Stimulated activated CD8-positive, alpha-beta memory T cell treated with anti-CD3 and anti-CD28 coated beads, Interleukin-12 subunit alpha, Interleukin-12 subunit beta, amount 100 ng/mL, for 4 hours (primary cell): ENCODE data around the gene PCSK2.

Experiments
- DNase-seq: peaks from one replicate; pipeline ENCODE4 v3.0.0-alpha.2; 2020; ENCODE audit warnings: low read depth

PCSK2 gene

DNA sequence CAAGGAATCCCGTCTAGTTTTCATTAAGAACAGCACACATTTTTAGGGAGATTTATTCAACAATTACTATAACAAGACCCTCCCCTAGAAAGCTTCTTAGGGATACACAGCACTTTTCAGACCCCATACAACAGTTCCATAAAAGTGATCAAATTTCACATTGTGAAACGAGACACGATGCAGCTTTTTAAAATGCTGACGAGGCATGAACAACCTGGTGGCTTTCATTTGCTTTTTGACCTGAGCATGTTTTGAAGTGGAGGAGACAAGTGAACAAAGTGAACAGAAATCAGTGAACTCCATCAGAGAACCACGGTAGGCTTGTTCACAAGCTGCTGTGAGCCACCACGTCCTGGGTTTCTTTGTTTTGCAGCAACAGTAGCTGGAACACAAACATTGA is 112.2 kb downstream of the PCSK2 start:
- DNase-seq, result no peak

- no peak for DNase-seq
Observed at GRCh38 chr20:17343091-17343490, 116.3 kb downstream of the PCSK2 start.

- no peak for DNase-seq
Observed at GRCh38 chr20:17343656-17344452, 117.0 kb downstream of the PCSK2 start.

- no peak for DNase-seq
Observed at GRCh38 chr20:17344790-17345189, 118.0 kb downstream of the PCSK2 start.

- DNase-seq, result no peak
Observed at GRCh38 chr20:17345321-17345720, 118.5 kb downstream of the PCSK2 start.

GRCh38 chr20:17350321-17350720 is 123.5 kb downstream of the PCSK2 start:
- no peak for DNase-seq

- no peak for DNase-seq
Observed at GRCh38 chr20:17357238-17357637, 130.4 kb downstream of the PCSK2 start.

DNA sequence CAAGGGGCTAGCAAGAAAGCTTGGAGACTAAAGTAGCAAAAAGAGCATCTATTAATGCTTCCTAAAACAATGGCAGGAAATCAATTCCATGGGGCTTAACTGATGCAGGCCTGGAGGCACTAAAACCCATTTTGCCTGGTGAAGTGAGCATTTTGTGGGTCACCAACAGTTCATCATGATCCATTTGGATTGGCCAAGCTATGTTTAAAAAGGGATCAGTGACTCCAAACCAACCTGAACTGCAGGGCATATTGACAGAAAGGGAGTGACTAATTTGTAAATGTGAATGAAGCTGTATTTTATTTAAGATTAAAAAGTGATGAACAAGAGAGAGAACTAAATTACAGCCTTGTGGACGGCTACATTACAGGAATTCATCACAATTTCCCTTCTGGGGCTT is 132.0 kb downstream of the PCSK2 start:
- no peak for DNase-seq

- no peak for DNase-seq
Observed at GRCh38 chr20:17364681-17365080, 137.8 kb downstream of the PCSK2 start.

DNA sequence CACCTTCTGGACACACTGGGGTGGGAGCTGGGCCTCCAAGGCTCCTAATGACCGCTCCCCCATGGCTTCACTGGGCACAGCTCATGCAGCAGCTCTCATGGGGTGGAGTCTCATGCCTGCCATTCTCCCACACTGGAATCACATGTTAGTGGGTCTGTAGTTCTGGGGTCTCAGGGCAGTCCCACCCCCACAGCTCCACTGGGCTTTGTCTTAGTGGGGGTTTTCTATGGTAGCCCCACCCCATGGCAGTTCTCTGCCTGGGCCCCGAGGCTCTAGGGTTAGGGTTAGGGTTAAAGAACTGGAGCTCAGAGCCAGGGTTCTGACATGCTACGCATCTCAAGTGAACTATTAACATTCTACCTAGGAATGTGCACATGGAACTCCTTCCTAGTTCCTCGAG is 139.0 kb downstream of the PCSK2 start:
- DNase-seq, result no peak

DNA sequence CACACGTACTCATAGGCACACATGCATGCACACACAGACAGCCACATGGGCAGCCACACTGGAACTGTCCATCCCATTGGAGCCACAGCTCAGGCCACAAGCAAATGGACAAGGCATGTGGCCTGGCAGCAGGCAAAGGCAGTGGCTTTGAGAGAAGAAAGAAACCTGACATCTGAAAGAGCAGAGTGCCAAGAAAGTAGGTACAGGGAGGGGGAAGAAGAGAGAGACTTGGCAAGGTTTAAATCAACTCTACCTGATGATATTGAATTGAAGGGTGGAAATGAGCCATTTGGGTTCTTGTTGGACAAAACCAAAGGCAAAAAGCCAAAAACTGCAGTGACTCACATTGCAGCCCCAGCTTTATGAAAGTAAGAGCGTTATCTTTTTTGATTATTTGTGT is 142.7 kb downstream of the PCSK2 start:
- DNase-seq, result no peak

- DNase-seq, result no peak
Observed at GRCh38 chr20:17372806-17373440, 146.1 kb downstream of the PCSK2 start.

DNA sequence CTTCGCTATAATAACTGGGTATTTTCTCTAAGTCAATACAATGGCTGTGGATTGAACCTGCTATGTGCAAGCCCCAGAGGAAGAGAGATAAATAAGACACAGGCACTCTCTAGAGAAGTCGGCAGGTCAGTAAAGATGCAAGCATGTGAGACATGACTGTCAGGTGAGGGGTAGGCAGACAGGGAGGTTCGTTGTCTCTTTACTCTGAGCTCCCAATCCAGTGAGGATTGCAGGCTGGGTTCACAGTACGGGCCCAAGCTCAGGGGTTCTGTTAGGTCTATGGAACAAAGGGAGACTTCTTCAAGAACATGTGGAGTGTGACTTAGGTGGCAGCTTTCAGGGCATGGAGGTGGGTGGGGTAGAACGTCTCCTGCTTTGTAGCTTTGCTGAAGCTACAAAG is 147.2 kb downstream of the PCSK2 start:
- DNase-seq, result no peak

GRCh38 chr20:17376031-17376430 is 149.2 kb downstream of the PCSK2 start:
- no peak for DNase-seq

DNA sequence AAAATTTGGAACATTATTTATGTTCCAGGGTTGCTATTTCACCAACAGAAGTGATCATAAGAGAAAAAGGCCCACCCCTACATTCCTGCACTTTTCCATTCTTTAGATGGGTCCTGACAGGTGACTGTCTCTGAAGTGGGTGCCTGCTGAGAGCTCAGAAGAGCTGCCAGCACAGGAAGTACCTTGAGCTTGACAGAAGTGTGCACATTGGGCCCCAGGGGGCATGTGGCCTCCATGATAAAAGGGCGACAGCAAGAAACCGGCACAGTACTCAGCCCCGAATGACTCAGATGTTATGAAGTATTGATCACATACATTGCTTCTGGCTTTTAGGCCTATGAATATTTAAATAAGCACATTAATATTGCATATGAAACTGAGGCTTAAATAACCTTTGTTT is 150.4 kb downstream of the PCSK2 start:
- no peak for DNase-seq

DNA sequence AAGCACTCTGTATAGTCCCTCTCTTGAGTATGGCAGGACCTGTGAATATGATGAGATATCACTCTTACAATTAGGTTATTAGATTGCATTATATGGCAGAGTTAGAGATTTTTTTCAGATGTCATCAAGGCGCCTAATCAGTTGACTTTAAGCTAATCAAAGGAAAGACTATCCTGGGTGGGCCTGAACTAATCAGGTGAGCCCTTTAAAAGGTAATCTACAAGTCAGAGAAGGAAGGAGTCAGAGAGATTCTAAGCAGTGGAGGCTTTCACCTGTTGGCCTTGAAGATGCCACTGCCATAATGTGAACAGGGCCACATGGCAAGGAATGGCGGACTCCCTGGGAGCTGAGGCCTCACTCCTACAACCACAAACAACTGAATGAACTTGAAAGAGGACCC is 152.8 kb downstream of the PCSK2 start:
- no peak for DNase-seq

- DNase-seq, result no peak
Observed at GRCh38 chr20:17380801-17381200, 154.0 kb downstream of the PCSK2 start.

- no peak for DNase-seq
Observed at GRCh38 chr20:17381724-17382123, 154.9 kb downstream of the PCSK2 start.

- no peak for DNase-seq
Observed at GRCh38 chr20:17385798-17386197, 159.0 kb downstream of the PCSK2 start.

GRCh38 chr20:17390655-17391054 is 163.8 kb downstream of the PCSK2 start:
- DNase-seq, result no peak

GRCh38 chr20:17391127-17391771 is 164.4 kb downstream of the PCSK2 start:
- no peak for DNase-seq

- DNase-seq, result no peak
Observed at GRCh38 chr20:17394411-17394810, 167.6 kb downstream of the PCSK2 start.

DNA sequence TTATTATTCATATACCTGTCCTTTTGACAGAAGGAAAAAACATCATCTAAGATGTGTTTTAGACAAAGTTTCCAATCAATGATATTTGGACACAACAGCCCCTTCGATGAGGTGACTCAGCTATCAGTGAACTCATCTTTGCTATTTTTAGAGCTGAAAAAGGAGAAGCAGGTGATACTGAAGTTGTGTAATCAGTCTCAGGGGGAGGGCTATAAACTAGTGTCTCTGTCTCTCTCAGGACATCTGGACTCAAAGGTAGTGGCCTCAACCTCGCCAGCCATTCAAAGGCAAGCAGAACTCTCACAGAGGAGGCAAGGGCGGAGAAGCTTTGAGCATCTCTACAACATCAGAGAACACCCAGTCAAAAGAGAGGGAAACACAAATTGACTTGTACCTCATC is 168.9 kb downstream of the PCSK2 start:
- DNase-seq, result no peak
